NCI-H1105 treated with DMSO at 0.1 percent for 48 hours (cell line): ENCODE results near the gene TCEA2.
"Not testable (repeated sequence)": the region's sequence is repeated elsewhere in the genome, so short reads cannot be mapped to it uniquely, and the experiment has no call there.

Experiments
- DNase-seq: peaks from one replicate; lab custom pipeline; 2025; lab: John Stamatoyannopoulos, UW

Gene TCEA2

DNA sequence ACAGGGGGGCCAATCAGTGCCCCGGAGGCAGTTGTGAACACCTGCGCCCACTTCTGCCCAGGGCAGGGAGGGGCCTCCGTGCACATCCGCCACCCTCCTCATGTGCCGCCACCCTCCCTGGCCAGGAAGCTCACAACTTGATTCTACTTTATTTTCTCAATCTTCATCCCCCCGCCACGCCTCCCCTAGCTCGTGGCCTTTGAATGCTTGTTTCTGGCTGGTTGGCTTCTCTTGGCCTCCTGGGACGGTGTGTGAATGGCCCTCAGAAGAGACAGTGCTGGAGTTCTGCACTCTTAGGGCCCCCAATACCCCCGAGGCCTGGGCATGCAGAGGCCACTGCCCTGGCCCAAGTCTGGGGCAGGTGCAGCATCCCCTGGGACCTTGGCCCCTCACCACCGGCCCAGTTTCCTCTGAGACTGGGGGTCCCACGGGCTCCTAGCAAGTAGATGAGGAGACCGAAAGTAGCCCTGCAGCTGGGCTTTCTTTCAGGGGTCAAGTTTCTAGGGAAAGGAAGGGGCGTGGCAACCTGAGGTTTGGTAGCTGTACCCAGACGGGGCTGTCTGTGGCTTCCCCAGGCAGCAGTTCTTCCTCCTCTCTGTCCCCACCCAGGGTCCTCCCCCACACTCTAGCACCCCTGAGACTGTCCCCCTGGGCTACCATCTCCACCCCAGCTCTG is 15.0 kb downstream of the TCEA2 start:
- DNase-seq = no peak

DNA sequence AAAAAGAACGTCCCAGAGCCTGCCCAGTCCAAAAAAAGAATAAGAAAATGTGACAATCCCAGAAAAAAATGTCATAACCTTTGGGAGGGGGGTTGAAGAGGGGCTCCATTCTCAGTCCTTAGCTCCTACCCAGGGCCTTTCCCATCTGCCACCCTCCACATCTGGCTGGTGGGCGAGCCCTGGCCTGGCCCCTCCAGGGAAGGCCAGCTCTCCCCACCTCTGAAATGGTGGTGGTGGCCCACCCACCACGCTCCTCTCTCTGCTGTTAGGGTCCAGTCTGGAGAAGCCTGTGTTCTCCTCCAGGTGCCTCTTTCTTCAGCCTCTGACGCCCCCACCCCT is 15.9 kb downstream of the TCEA2 start:
- no peak for DNase-seq

DNA sequence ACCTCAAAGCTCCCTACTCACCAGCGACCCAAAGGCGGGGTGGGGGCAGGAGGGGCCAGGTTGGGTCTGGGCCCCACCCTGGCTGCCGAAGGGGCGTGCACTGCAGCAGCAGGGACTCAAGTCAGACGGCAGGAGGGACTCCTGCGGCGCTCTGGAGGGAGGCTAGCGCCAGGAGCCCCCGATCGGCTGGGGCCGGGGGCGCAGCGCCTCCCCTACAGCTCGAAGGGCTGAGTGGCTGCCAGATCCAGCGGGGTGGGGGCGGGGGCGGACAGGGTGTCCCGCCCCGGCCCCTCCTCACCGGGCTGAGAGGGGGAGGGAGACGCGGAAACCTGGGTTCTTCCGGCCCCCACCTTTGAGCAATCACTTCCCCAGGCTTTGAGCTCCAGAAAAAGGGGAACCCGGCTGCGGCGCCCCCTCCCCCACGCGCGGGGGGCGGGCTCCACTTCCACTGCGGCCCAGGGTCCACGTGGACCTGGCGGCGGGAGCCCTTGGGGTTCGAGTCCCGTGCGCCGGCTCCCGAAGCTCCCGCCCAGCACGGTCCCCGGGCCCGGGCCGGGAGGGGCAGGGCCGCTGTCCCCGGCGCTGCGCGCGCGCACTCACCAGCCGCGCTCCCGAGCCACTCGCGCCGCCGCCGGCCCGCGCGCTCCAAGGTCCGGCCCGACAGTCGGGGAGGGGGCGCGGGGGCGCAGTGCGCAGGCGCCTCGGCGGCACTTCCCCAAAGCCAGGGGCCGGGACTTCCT is 16.4 kb downstream of the TCEA2 start, which contains the start of gene RGS19:
RGS19 (minus strand) TSS at position 246 of the 740 bp plus-strand sequence. CDS start 2,632 bp downstream, outside the sequence.
- peak; percentile 28 for DNase-seq

DNA sequence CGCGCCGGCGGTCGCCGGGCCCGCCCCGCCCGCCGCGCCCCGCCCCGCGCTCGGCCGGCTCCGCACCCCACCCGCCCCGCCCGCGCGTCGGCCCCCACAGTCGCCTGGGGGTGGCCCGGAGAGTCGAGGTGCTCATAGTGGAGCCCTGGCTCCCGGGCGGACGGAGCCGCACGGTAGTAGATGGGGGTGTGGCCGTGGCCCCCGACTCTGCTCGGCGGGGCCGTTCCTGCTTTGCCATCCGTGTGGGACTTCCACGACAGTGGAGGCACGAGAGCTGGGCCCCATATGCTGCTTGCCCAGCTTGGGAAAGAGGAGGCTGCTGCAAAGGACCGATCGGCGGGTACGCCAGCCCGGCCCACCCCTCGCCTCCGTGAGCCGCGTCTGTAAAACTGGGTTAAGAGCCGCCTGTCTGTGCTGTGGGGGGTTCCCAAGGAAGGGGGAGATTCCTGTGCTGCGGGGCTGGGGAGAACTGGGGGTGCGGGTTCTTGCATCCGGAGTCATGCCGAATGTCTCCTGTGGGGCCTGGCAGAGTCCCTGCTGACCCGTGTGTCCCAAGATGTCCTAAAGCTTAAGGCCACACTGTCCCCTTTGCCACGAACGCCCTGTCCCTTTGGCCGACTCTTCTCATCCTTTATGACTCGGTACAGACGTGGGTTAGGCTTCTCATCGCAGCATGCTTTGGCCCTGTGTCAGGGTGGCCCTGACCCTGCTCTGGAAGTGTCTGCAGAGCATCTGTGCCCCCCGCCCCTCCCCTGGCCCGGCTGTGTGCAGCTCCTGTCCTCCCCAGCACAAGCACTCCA is 17.2 kb downstream of the TCEA2 start, which contains the start of gene OPRL1:
OPRL1 (plus strand) TSS at position 70 of the 800 bp plus-strand sequence. CDS start 12,639 bp downstream, outside the sequence.
- DNase-seq = no peak

DNA sequence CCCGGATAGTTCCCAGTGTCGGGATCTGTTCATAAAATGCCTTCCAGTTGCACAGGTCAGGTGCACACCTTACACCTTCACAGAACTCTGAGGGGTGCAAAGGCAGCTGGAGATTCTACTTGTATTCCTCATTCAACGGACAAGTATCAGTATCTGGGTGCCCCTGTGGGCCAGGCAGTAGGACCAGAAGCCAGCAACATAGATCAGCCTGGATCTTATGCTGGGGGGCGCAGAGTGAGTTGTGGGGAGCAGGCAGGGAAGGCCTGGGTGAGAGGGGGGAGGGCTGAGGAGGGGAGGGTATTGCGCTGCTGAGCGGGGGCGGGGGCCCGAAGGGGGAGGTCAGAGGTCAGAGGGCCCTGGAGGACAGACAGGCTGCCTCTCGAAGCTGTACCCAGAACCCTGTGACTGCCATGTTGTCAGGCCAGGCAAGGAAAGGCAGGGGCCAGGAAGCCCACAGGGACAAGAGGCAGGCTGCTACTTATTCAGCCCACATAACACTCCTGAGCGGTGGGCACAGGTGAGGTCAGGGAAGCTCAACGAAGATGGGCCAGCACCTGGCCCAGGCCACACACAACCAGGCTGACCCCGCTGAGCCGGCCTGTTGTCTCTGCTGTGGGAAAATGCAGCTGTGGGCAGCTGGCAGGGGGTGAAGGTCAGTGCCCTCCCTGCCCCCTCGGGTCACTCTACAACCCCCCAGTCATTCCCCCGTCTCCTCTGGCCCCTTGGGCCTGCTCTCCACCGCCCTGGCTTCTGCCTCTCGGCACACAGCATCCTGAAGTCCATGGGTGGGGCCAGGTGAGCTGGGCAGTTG is 18.0 kb downstream of the TCEA2 start:
- no peak for DNase-seq

DNA sequence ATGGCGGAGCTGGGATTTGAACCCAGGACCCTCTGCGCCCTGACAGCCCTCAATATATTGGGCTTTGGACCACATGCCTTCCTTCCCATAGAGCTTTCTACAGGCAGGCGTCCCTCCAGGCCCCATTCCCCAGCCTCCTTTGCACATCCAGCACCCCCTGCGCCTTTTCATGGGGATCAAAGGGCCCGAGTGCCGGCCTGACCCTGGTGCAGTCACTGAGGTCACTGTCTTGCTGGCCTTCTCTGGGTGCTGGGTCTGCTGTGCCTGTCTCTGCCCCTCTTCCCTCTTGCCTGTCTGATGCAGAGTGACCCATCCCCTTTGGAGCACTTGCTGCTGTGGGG is 18.6 kb downstream of the TCEA2 start:
- no peak for DNase-seq

DNA sequence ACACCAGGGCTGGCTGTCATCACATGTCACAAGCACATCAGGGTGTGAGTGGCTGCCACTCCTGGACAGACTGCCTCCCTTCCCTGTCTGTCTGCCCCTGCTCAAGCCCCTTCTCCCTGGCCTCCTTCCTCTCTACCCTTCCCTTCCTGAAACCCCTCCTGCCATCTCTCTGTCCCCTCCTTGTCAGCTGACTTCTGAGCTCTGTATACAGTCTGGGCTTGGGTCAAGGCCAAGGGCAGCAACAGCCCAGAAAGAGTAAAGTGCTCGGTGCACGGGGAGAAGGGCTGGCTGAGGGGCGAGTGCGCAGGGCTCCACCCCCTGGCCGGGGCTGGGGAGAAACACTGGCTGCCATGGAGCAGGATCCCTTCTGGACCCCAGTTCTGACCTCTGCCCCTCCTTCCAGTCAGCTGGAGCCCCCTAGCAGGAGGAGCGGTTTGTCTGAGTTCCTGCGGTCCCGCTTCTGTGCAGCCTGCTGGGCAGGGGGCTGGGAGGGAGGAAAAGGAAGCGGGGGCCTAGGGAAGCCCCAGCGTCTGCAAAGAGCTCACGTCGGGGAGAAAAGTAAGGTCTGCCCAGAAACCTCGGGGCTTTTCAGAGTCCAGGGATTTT is 19.2 kb downstream of the TCEA2 start:
- no peak for DNase-seq

DNA sequence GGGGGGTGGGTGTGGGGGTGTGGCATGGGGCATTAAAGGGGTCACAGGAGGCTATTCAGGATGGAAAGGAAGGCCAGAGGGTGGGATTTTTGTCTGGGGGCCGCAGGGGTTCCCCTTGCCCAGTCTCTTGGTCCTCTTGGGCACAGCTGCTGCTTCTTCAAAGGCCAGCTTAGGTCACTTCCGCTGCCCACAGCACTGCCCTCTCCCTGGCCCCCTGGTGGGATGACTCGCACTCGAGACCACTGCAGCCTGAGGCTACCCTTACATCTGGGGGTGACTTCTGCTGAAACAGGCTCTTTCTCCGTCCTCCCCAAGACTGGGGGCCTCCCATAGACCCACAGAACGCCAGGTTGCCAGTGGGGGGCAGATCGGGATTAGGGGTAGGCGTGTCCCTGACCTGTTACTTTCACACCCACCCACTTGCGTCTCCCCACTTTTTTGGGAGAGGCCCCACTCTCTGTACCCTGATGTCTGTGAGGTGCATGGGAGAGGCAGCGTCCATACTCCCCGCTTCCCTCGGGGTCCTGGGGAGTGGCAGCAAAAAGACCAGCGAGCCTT is 19.9 kb downstream of the TCEA2 start:
- no peak for DNase-seq

DNA sequence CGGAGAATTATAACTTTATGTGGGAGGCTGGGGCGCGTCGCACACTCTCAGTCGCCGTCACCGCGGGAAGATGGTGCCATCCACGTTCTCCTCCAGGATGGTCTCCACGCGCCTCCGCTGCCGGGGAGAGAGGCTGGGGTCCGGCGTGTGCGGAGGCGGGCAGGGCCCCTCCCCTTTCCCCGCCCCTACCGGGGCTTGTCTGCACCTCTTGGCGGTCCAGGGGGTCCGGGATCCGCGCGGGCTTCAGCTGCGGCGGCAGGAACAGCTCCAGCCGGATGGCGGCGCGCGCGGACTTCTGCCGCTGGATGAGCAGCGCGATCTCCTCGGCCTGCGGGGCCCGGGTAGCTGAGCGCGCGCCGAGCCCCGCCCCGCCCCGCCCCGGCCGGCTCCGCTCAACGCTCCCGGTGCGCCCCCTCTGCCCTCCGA is 20.4 kb downstream of the TCEA2 start:
- DNase-seq = peak; percentile 76

DNA sequence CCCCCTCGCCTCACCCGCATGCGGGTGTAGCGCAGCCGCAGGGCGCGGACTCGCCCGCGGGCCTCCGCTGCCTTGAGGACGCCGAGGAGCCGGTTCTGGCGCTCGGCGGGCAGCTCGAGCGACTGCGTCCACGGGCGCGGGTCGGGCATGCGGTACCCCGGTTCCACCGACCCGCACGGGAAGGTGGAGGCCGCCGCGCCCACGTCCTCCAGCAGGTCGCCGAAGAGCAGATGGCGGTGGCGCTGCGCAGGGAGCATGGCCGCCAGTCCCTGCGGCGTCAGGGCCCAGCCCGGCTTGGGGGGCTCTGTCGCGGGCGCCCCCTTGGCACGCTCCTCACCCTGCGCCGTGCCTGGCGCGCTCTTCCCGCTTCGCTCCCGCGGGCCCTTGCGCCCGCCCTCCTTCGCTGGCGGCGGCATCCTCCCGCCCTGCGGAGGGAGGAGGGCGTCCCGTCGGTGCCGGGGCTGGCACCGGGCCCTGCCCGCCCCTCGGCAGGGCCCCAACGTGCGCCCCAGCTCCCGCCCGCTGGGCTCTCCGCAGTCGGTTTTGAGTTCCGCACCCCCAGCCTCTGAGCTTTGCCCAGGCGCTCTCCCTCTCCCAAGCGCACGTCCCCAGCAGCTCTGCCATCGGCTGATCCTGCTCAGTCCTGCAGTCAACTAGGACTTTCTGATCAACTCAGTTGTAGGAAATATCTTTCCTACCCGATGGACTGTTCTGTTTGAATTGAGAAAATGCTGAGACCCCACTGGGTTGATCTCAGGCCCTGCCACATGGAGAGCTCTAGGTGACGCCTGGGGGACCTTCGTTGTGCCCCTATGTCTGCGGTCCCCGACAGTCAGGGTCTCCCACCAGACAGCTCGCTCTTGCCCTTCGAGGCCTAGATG is 21.0 kb downstream of the TCEA2 start, which contains the start of gene LKAAEAR1:
LKAAEAR1 (minus strand) TSS at position 595 of the 881 bp plus-strand sequence; CDS start at position 416, 179 bp downstream.
- peak; percentile 33 for DNase-seq

DNA sequence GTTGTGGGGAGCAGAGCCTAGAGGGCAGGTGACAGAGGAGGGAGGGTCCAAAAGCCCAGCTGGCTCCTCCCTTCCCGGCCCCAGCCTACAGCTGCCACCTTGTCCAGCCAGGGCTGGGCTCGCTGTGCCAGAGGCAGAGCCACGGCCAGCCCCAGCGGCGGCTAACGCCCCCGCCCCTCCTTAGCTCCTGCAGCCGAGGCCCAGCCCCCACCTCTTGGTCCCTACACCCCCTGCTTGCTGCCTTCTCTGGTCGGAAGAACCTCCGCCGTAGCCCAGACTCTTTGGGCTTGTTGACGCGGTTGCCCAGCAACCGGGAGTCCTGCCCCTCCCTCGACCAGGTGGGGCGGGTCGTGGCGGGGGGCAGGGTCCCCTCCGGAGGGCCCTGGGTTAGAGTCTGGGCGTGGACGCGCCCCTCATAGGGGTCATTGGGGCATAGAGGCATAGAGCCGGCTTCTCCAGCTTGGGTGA is 21.7 kb downstream of the TCEA2 start:
- DNase-seq = peak; percentile 45

DNA sequence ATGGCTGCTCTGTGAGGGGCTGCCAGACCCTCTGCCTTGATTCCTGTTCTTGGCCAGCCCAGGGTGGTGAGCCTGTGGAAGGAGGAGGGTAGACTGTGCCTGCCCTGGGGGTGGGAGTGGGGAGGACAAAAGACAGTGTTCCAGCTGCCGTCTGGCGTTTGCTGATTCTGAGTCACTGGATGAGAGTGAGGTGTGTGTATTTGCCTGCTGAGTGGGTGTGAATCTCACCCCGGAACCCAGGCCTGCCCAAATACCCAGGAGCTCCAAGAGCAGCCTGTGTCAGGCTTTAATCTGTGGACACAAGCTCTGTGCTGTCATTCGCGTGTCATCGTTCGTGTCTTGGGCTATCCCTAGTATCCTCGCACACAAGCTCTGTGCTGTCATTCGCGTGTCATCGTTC is 23.8 kb downstream of the TCEA2 start:
- DNase-seq = no peak

DNA sequence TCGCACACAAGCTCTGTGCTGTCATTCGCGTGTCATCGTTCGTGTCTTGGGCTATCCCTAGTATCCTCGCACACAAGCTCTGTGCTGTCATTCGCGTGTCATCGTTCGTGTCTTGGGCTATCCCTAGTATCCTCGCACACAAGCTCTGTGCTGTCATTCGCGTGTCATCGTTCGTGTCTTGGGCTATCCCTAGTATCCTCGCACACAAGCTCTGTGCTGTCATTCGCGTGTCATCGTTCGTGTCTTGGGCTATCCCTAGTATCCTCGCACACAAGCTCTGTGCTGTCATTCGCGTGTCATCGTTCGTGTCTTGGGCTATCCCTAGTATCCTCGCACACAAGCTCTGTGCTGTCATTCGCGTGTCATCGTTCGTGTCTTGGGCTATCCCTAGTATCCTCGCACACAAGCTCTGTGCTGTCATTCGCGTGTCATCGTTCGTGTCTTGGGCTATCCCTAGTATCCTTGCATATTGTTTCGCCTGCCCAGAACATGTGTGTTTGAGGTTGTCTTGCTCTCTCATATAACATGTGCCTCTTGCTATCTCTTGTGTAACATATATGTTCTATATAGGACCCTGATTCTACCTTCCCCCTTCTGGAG is 24.3 kb downstream of the TCEA2 start:
- DNase-seq = not testable (repeated sequence)

DNA sequence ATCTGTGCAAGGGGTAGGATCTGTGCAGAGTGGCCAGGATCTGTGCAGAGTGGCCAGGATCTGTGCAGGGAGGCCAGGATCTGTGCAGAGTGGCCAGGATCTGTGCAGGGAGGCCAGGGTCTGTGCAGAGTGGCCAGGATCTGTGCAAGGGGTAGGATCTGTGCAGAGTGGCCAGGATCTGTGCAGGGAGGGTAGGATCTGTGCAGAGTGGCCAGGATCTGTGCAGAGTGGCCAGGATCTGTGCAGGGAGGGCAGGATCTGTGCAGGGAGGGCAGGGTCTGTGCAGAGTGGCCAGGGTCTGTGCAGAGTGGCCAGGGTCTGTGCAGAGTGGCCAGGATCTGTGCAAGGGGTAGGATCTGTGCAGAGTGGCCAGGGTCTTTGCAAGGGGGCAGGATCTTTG is 25.6 kb downstream of the TCEA2 start:
- not testable (repeated sequence) for DNase-seq

DNA sequence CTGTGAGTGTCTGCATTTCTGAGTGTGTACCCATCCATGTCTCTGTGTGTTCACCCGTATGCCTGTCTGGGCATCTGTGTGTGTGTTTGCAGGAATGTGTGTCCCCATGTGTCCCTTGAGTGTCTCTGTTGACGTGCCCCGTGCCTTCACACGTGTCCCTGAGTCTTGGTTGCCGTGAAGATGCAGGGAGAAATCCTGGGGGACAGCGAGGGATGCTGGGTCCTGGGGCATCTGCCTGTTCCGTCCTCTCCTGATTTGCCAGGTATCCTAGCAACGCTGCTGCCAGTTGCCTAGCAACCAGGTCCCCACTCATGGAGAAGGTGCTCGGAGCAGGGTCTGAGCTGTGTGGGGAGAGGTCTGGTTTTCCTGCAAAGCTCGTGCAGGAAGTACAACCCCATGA is 27.2 kb downstream of the TCEA2 start:
- DNase-seq = peak; percentile 19

DNA sequence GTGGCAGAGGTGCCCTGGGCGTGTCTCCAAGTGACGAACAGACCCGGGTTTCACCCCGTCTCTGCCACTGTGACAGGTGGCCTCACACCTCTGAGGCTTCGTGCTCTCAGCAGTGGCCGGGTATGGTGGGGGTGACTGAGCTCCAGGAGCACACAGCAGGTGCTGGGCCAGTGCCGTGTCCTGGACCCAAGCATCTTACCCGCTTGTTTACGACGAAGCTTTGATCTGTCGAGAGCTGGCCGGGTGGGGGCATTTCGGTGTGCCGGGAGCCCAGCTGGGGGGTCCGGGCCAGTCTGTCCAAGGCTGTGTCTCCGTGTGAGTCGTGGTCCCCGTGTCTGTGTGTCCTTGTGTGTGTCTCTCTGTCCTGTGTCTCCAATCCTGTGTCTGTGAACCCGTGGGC is 28.3 kb downstream of the TCEA2 start:
- no peak for DNase-seq

DNA sequence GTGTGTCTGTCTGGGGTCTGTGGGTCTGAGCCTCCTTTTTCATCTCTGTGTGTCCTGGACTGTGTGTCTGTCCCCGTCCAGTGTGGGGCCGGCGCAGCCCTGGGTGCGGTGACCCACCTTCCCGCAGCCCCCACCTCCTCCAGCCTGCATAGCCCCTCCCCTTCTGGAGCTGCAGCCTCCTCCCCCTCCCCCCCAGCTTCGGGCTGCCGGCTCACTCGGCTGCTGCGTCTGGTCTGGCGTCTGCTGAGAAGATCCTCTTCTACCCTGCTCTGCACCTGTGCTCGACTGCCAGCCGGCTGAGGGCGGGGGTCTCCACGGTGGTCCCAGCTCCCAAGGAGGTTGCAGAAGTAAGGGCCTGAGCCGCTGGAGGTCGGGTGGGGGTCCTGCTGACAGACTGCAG is 28.8 kb downstream of the TCEA2 start:
- DNase-seq = no peak

DNA sequence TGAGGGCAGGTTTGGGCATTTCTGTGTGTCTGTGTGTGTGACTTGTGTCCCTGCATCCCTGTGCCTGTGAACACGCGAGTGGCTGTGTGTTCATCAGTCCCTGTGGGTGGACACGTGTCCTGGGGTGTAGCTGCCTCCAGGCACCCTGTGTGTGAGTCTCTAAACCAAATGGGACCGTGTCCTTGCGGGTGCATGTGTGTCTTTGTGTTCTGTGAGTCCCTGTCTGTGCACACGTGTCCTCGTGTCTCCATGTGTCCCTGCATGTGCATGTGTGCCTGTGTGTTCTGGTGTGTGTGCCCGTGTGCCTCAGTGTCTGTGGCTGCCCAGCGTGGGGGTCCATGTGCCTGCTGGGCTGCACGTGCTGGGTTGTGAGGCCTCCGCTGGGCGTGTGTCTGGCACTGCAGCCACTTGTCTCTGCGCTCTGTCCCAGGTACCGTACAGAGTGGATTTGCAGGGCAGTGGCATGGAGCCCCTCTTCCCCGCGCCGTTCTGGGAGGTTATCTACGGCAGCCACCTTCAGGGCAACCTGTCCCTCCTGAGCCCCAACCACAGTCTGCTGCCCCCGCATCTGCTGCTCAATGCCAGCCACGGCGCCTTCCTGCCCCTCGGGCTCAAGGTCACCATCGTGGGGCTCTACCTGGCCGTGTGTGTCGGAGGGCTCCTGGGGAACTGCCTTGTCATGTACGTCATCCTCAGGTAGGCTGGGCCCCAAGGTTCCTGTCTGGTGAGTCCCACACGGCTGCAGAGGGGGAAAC is 29.4 kb downstream of the TCEA2 start:
- DNase-seq = no peak

DNA sequence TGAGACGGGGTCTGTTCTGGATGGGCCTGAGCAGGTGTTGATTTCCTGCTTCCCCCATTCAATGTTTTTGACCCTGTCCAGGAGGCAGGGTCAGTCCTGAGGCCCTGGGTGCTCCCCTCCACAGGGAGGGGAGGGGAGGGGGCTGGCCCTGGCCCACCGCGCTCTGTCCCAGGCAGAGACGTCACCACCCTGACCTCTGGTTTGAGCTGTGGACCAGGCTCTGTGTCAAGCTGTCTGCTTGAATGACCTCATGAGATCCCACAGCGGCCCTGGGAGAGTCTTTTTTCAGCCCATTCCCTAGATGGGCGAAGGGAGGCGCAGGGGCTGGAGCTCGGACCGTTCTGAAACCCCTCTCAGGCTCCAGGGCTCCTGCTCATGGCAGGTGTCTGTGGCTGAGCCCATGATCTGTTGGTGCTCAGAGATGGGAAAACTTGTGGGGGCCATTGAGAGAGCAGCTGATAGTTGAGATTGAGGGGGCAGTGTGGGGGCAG is 30.1 kb downstream of the TCEA2 start:
- no peak for DNase-seq
